Globus pallidus (tissue), 1 donor: ENCODE measurements around the gene APBA2.
"Not testable (repeated sequence)": the region's sequence is repeated elsewhere in the genome, so short reads cannot be mapped to it uniquely, and the experiment has no call there.

ENCODE experiments used
- DNase-seq: peaks from one replicate; pipeline ENCODE4 v3.0.0-alpha.2; 2015; ENCODE audit warnings: low spot score

Gene APBA2

GRCh38 chr15:29086891-29087290, 201.1 kb downstream of the APBA2 start:
- DNase-seq, result no peak

GRCh38 chr15:29087521-29088285, 201.9 kb downstream of the APBA2 start:
- no peak for DNase-seq

- no peak for DNase-seq
Measured at GRCh38 chr15:29088666-29089065, 202.9 kb downstream of the APBA2 start.

GRCh38 chr15:29089731-29090616, 204.2 kb downstream of the APBA2 start:
- peak; percentile 73 for DNase-seq

GRCh38 chr15:29090617-29091466, 205.1 kb downstream of the APBA2 start:
- DNase-seq, result peak; percentile 63

- DNase-seq, result no peak
Measured at GRCh38 chr15:29091666-29092065, 205.9 kb downstream of the APBA2 start.

GRCh38 chr15:29092376-29093064, 206.7 kb downstream of the APBA2 start:
- peak; percentile 61 for DNase-seq

GRCh38 chr15:29093065-29093435, 207.3 kb downstream of the APBA2 start:
- DNase-seq, result no peak

- DNase-seq, result no peak
Measured at GRCh38 chr15:29093696-29094343, 208.0 kb downstream of the APBA2 start.

GRCh38 chr15:29094711-29095110, 208.9 kb downstream of the APBA2 start:
- DNase-seq, result peak; percentile 39

- no peak for DNase-seq
Measured at GRCh38 chr15:29095746-29096145, 210.0 kb downstream of the APBA2 start.

- no peak for DNase-seq
Measured at GRCh38 chr15:29097168-29097567, 211.4 kb downstream of the APBA2 start.

GRCh38 chr15:29097971-29098370, 212.2 kb downstream of the APBA2 start:
- no peak for DNase-seq

GRCh38 chr15:29098652-29099051, 212.9 kb downstream of the APBA2 start:
- DNase-seq, result no peak

GRCh38 chr15:29099131-29099880, 213.5 kb downstream of the APBA2 start:
- DNase-seq, result no peak

GRCh38 chr15:29100486-29101000, 214.8 kb downstream of the APBA2 start:
- DNase-seq, result no peak

- no peak for DNase-seq
Measured at GRCh38 chr15:29101491-29101890, 215.7 kb downstream of the APBA2 start.

GRCh38 chr15:29102173-29102794, 216.5 kb downstream of the APBA2 start:
- not testable (repeated sequence) for DNase-seq
